ENCODE data around the gene TCTN2.

GRCh38 chr12:123705935-123706334 is 35.0 kb downstream of the TCTN2 start:
- TF ChIP-seq EGR1 (IDR thresholded peaks at IDR 0.05; ENCODE audit: borderline replicate concordance, low read depth, low read length), result no peak
- no peak for TF ChIP-seq KDM5A (IDR thresholded peaks at IDR 0.05; ENCODE audit: low read length)
- TF ChIP-seq JUND (IDR thresholded peaks at IDR 0.05; ENCODE audit: low read length), result no peak
- no peak for TF ChIP-seq CTCF (IDR thresholded peaks at IDR 0.05; ENCODE audit: control extremely low read depth in 1 of 3, insufficient read depth in 1 of 3, low read depth in 1 of 3, low read length in 3 of 3)

Data from H1 (cell line).